GM18909 (cell line): ENCODE measurements around the gene CORO2B.
"Not testable (repeated sequence)": the region's sequence is repeated elsewhere in the genome, so short reads cannot be mapped to it uniquely, and the experiment has no call there.

Experiments
- ATAC-seq: cut with Tn5 transposase; IDR thresholded peaks from one replicate; pipeline ENCODE4 v1.9.1; 2021; ENCODE audit warnings: mild to moderate bottlenecking; ENCODE audit not compliant: unreplicated experiment, poor library complexity

CORO2B gene

GRCh38 chr15:68603216-68603595, 24.4 kb downstream of the CORO2B start:
- ATAC-seq = no peak

- ATAC-seq = no peak
These were observed 25.2 kb downstream of the CORO2B start for GRCh38 chr15:68603951-68604350.

- ATAC-seq = not testable (repeated sequence)
These were observed 26.2 kb downstream of the CORO2B start for GRCh38 chr15:68604840-68605478.

- no peak for ATAC-seq
These were observed 27.6 kb downstream of the CORO2B start for GRCh38 chr15:68606375-68606774.

- ATAC-seq = no peak
These were observed 29.5 kb downstream of the CORO2B start for GRCh38 chr15:68608206-68608843.

GRCh38 chr15:68608844-68609232, 30.0 kb downstream of the CORO2B start:
- ATAC-seq = no peak

GRCh38 chr15:68609629-68610028, 30.8 kb downstream of the CORO2B start:
- ATAC-seq = no peak

- ATAC-seq = no peak
These were observed 32.0 kb downstream of the CORO2B start for GRCh38 chr15:68610825-68611224.

- ATAC-seq = no peak
These were observed 33.7 kb downstream of the CORO2B start for GRCh38 chr15:68612503-68612902.

- no peak for ATAC-seq
These were observed 34.4 kb downstream of the CORO2B start for GRCh38 chr15:68612979-68613740.

- ATAC-seq = no peak
These were observed 35.7 kb downstream of the CORO2B start for GRCh38 chr15:68614286-68615035.

GRCh38 chr15:68615301-68615700, 36.5 kb downstream of the CORO2B start:
- no peak for ATAC-seq

GRCh38 chr15:68615811-68616210, 37.0 kb downstream of the CORO2B start:
- no peak for ATAC-seq

- ATAC-seq = no peak
These were observed 37.6 kb downstream of the CORO2B start for GRCh38 chr15:68616397-68616796.

- ATAC-seq = no peak
These were observed 38.2 kb downstream of the CORO2B start for GRCh38 chr15:68617001-68617400.

- no peak for ATAC-seq
These were observed 39.0 kb downstream of the CORO2B start for GRCh38 chr15:68617777-68618176.

GRCh38 chr15:68618394-68618793, 39.6 kb downstream of the CORO2B start:
- ATAC-seq = no peak

- ATAC-seq = no peak
These were observed 40.3 kb downstream of the CORO2B start for GRCh38 chr15:68618908-68619698.

- no peak for ATAC-seq
These were observed 42.1 kb downstream of the CORO2B start for GRCh38 chr15:68620721-68621527.
